ENCODE measurements around the gene SEC61B.

Gene SEC61B

DNA sequence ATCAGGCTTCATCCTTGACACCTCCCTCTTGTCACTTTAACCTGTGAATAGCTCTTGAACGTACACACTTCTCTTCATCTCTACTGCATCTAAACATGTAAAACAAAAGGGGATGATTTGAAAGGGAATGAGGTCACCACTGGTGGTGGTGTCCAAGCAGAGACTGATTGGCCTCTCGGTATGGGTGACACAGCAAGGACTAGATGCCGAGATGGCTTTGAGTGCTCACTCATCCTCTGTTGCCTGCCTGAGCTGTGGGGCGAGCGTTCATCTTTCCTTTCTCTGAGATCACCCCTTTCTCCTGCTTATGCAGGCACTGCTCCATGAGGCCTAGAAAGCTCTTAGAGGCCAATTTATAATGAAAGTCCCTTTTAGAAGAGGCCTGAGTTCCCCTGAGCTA is 51.9 kb downstream of the SEC61B start:
- DNase-seq (ENCODE audit: low read depth): no peak

DNA sequence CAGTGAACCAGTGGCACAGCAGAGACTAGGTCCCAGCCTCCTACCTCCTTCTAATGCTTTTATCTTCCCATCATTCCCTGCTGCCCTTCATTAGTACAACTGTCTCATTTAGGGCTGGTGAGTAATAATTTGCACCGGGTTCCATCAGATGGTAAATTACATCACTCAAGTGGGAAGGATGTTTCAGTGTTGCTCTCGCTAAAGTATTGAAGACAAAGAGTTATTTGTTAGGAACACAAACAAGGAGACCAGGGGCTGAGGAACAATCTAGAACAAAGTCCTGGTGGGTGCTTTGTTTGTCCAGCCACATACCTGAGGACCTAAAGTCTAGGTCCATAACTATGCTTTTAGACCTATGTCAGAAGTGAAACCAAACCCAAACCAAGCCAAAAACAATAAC is 52.4 kb downstream of the SEC61B start:
- no peak for DNase-seq (ENCODE audit: low read depth)
